Fibroblast of lung (primary cell): Measurements from ENCODE around the gene ASXL1.

ENCODE experiments used
- EZH2 ChIP-seq: IDR thresholded peaks from 2 replicates; pipeline ENCODE4 v1.5.1; 2012; ENCODE audit warnings: low read length, control low read depth, mild to moderate bottlenecking; ENCODE audit errors: missing control alignments
- TF ChIP-seq, protein P1 (sequence below), 2 donors: IDR thresholded peaks in 1 of 2; conservative IDR thresholded peaks in 1 of 2; 1 replicate in 1 of 2; 2 replicates in 1 of 2; pipeline ENCODE4 v1.5.1; 2011 to 2012; ENCODE audit warnings: low read length in 2 of 2, control low read depth in 1 of 2, inconsistent platforms in 1 of 2, low read depth in 1 of 2, mild to moderate bottlenecking in 1 of 2

DNA sequence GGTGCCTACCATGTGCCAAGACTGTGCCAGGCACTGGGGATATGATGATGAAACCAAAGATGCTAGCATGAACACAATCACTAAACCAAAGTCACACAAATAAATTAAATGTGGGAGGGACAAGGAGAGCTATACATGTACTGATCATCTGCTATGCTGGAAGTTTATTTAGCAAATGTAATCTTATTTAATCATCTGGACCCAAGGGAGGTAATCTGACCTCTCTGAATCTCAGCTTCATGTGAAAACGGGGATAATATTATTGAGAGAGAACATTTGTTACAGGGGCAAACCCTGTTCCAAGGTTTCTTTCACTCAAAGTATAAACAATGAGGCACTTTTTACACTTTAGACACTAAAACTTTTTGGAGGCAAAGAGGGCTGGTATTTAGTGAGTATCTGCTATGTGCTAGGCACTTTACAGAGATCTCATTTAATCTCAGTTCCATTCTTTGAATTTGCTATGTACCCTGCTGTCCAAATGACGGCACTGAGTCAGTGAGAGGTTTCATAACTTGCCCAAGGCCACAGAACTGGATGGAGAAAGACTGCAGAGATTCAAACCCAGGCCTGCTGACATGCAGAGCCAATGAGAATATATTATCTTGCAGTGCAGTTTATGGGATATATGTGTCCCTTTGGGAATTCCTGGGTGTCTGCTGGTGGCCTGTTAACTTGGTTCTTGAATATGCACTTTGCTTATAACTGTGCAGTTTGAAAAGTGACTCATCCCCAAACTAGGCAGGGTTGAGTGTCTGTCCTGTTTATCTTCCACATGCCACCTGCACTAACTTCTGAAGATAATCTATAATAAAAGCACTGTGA is 3.3 kb upstream of the ASXL1 start:
- TF ChIP-seq, protein P1, sequence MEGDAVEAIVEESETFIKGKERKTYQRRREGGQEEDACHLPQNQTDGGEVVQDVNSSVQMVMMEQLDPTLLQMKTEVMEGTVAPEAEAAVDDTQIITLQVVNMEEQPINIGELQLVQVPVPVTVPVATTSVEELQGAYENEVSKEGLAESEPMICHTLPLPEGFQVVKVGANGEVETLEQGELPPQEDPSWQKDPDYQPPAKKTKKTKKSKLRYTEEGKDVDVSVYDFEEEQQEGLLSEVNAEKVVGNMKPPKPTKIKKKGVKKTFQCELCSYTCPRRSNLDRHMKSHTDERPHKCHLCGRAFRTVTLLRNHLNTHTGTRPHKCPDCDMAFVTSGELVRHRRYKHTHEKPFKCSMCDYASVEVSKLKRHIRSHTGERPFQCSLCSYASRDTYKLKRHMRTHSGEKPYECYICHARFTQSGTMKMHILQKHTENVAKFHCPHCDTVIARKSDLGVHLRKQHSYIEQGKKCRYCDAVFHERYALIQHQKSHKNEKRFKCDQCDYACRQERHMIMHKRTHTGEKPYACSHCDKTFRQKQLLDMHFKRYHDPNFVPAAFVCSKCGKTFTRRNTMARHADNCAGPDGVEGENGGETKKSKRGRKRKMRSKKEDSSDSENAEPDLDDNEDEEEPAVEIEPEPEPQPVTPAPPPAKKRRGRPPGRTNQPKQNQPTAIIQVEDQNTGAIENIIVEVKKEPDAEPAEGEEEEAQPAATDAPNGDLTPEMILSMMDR (conservative IDR thresholded peaks at IDR 0.05 in 1 of 2, IDR thresholded peaks at IDR 0.05 in 1 of 2; ENCODE audit: low read depth in 1 of 2, low read length in 2 of 2): no peak
- no peak for TF ChIP-seq EZH2
